ENCODE measurements around the gene MAEL. TPM values are rescaled to one million over a fixed set of nuclear protein-coding genes. Genes with fewer than 3 reads are reported as not detected.
A peak's percentile ranks its signal among the peaks of the same experiment; 100 is the strongest.

Gene MAEL
- polyA plus RNA-seq, 1 of the 3 experiments (the other 2 are of a cell fraction), result not detected

- Histone ChIP-seq H2AFZ (ENCODE audit: low read depth) (no peak overlapping the region), H3F3A (replicated peaks; ENCODE audit: insufficient read depth) (no peaks in the 10 kb centered on the region), H3K79me2 (ENCODE audit: insufficient read depth) (no peaks in the 10 kb centered on the region), H4K20me1 (ENCODE audit: insufficient read depth) (no peaks in the 10 kb centered on the region), H3K4me1 (ENCODE audit: control insufficient read depth in 1 of 2, insufficient read depth in 2 of 2, low read depth in 1 of 2, low read length in 1 of 2) (peaks cover 0 to 5% of the 10 kb centered on the region in 2 experiments; a peak in 1 of 4 replicates), H3K9me3 (no peaks in the 10 kb centered on the region), H3K4me3 (ENCODE audit: low read depth in 2 of 2, low read length in 1 of 2) (no peak overlapping the region), H3K27me3 (ENCODE audit: insufficient read depth) (no peaks in the 10 kb centered on the region), H3K36me3 (replicated peaks in 1 of 2; ENCODE audit: control insufficient read depth in 1 of 2, insufficient read depth in 2 of 2, low read length in 1 of 2) (no peaks in the 10 kb centered on the region), H3K9me2 (no peaks in the 10 kb centered on the region), H3K9ac (no peak overlapping the region), H3K27ac (ENCODE audit: low read depth in 2 of 2, low read length in 1 of 2) (no peak overlapping the region), H3K4me2 (no peak overlapping the region)
- 41% methylated on average over 10 of the region's 10 CpGs for WGBS (ENCODE audit: low lambda C conversion rate)
- TF ChIP-seq RAD21 (IDR thresholded peaks at IDR 0.05; ENCODE audit: low read length) (no peak), YY1 (IDR thresholded peaks at IDR 0.05; ENCODE audit: low read depth) (no peak), FOSL2 (IDR thresholded peaks at IDR 0.05; ENCODE audit: borderline replicate concordance, low read depth) (no peak), TCF12 (IDR thresholded peaks at IDR 0.05) (no peak), CTCF (IDR thresholded peaks at IDR 0.05) (peak; percentile 21; the same call in 1 of the 2 replicates), EZH2phosphoT487 (IDR thresholded peaks at IDR 0.05; ENCODE audit: borderline replicate concordance, low read depth) (no peak), PBX3 (IDR thresholded peaks at IDR 0.05) (no peak), CHD2 (IDR thresholded peaks at IDR 0.05; ENCODE audit: low read length, partially characterized antibody) (no peak)
- no peak for DNase-seq
- POLR2A ChIA-PET, result interaction anchor here (1.5 kb wide), 1 partner anchor 150 kb away, joined by 5 read pairs; no protein-coding TSS in a partner anchor
- CTCF ChIA-PET, result interaction anchor here (0.6 to 19.2 kb wide), 34 partner anchors 8 to 834 kb away, joined by 3 to 769 read pairs (median 6); partner anchors contain the start of genes CREG1, POU2F1 and STYXL2
These were observed 71.3 kb downstream of the MAEL start for GRCh38 chr1:167060141-167061072.

GRCh38 chr1:167061073-167061464, 72.0 kb downstream of the MAEL start:
- DNase-seq, result no peak
- Histone ChIP-seq H3K9ac (no peak overlapping the region), H3K9me3 (no peaks in the 10 kb centered on the region), H2AFZ (ENCODE audit: low read depth) (no peak overlapping the region), H3F3A (replicated peaks; ENCODE audit: insufficient read depth) (no peaks in the 10 kb centered on the region), H3K9me2 (no peaks in the 10 kb centered on the region), H3K36me3 (replicated peaks in 1 of 2; ENCODE audit: control insufficient read depth in 1 of 2, insufficient read depth in 2 of 2, low read length in 1 of 2) (no peaks in the 10 kb centered on the region), H3K79me2 (ENCODE audit: insufficient read depth) (no peaks in the 10 kb centered on the region), H3K4me1 (ENCODE audit: control insufficient read depth in 1 of 2, insufficient read depth in 2 of 2, low read depth in 1 of 2, low read length in 1 of 2) (peaks cover 0 to 5% of the 10 kb centered on the region in 2 experiments; a peak in 1 of 4 replicates), H3K27ac (ENCODE audit: low read depth in 2 of 2, low read length in 1 of 2) (no peak overlapping the region), H3K4me2 (no peak overlapping the region), H4K20me1 (ENCODE audit: insufficient read depth) (no peaks in the 10 kb centered on the region), H3K4me3 (ENCODE audit: low read depth in 2 of 2, low read length in 1 of 2) (no peak overlapping the region), H3K27me3 (ENCODE audit: insufficient read depth) (no peaks in the 10 kb centered on the region)
- WGBS (ENCODE audit: low lambda C conversion rate), result 28% methylated on average over 3 of the region's 3 CpGs
- ChIA-PET POLR2A (no interaction called here), CTCF (interaction anchor here (0.5 to 19.2 kb wide), 9 partner anchors 8 to 479 kb away, joined by 3 to 769 read pairs (median 6); no protein-coding TSS in a partner anchor)
- TF ChIP-seq REST (IDR thresholded peaks at IDR 0.05; ENCODE audit: low read depth, low read length), result no peak
- no peak for TF ChIP-seq FOXM1 (IDR thresholded peaks at IDR 0.05; ENCODE audit: low read depth)
- no peak for TF ChIP-seq TAF1 (IDR thresholded peaks at IDR 0.05; ENCODE audit: borderline replicate concordance, low read depth, low read length)
- TF ChIP-seq YY1 (IDR thresholded peaks at IDR 0.05; ENCODE audit: low read depth), result no peak
- TF ChIP-seq FOSL2 (IDR thresholded peaks at IDR 0.05; ENCODE audit: borderline replicate concordance, low read depth), result no peak
- no peak for TF ChIP-seq RFX5 (IDR thresholded peaks at IDR 0.05; ENCODE audit: low read length)
- no peak for TF ChIP-seq EZH2phosphoT487 (IDR thresholded peaks at IDR 0.05; ENCODE audit: borderline replicate concordance, low read depth)
- TF ChIP-seq GABPA (IDR thresholded peaks at IDR 0.05; ENCODE audit: low read depth), result no peak
- no peak for TF ChIP-seq SIN3A (IDR thresholded peaks at IDR 0.05; ENCODE audit: borderline replicate concordance, low read depth, low read length)
- TF ChIP-seq ELF1 (IDR thresholded peaks at IDR 0.05), result no peak
- TF ChIP-seq MAX (IDR thresholded peaks at IDR 0.05; ENCODE audit: low read depth), result no peak
- TF ChIP-seq RCOR1 (IDR thresholded peaks at IDR 0.05; ENCODE audit: low read length), result no peak
- TF ChIP-seq SMC3 (IDR thresholded peaks at IDR 0.05; ENCODE audit: low read depth, low read length), result no peak

All from SK-N-SH (cell line).